ENCODE data around the gene LAD1. TPM values are rescaled to one million over a fixed set of nuclear protein-coding genes. Genes with fewer than 3 reads are reported as not detected.

LAD1 gene
- total RNA-seq, 1 donor from 2014 or later = 0.17 TPM

GRCh38 chr1:201350884-201351283 lies 48.2 kb downstream of the LAD1 start:
- Mint-ChIP-seq H3K4me1 (ENCODE audit: low read depth) (peaks cover 7% of the 10 kb centered on the region), H3K9me3 (ENCODE audit: low read depth) (no peaks in the 10 kb centered on the region), H3K4me3 (ENCODE audit: unreplicated experiment) (no peak overlapping the region), H3K27me3 (ENCODE audit: low read depth) (peaks cover 17% of the 10 kb centered on the region), H3K36me3 (ENCODE audit: low read depth) (peaks cover 3% of the 10 kb centered on the region), H3K27ac (ENCODE audit: unreplicated experiment) (no peak overlapping the region)
- DNase-seq (ENCODE audit: low spot score) = peak; percentile 46
- TF ChIP-seq, protein P1, sequence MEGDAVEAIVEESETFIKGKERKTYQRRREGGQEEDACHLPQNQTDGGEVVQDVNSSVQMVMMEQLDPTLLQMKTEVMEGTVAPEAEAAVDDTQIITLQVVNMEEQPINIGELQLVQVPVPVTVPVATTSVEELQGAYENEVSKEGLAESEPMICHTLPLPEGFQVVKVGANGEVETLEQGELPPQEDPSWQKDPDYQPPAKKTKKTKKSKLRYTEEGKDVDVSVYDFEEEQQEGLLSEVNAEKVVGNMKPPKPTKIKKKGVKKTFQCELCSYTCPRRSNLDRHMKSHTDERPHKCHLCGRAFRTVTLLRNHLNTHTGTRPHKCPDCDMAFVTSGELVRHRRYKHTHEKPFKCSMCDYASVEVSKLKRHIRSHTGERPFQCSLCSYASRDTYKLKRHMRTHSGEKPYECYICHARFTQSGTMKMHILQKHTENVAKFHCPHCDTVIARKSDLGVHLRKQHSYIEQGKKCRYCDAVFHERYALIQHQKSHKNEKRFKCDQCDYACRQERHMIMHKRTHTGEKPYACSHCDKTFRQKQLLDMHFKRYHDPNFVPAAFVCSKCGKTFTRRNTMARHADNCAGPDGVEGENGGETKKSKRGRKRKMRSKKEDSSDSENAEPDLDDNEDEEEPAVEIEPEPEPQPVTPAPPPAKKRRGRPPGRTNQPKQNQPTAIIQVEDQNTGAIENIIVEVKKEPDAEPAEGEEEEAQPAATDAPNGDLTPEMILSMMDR (IDR thresholded peaks at IDR 0.05) = no peak

DNA sequence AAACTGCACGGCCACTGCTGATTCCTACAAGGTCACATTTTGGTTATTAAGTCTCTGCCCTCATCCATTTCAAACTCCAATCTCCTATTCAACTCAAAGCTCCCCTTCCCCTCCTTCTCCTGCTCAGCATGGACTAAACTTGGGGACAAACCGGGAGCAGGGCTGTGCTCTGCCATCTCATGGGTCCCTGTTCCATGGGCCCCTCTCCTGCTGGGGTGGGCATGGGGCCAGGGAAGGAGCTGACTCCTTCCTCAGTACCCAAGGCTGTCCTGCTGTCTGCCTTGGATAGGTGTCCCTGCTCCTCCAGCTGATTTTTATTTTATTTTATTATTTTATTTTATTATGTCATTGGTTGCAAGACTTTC lies 48.8 kb downstream of the LAD1 start:
- Mint-ChIP-seq H3K27me3 (ENCODE audit: low read depth) (peaks cover 17% of the 10 kb centered on the region), H3K27ac (ENCODE audit: unreplicated experiment) (no peak overlapping the region), H3K4me1 (ENCODE audit: low read depth) (peaks cover 7% of the 10 kb centered on the region), H3K9me3 (ENCODE audit: low read depth) (no peaks in the 10 kb centered on the region), H3K4me3 (ENCODE audit: unreplicated experiment) (no peak overlapping the region), H3K36me3 (ENCODE audit: low read depth) (peaks cover 3% of the 10 kb centered on the region)
- peak; percentile 40 for DNase-seq (ENCODE audit: low spot score)
- TF ChIP-seq, protein P1 (IDR thresholded peaks at IDR 0.05) = no peak

- H3K4me3 Mint-ChIP-seq (ENCODE audit: unreplicated experiment) = no peak overlapping the region
- H3K27me3 Mint-ChIP-seq (ENCODE audit: low read depth) = peaks cover 17% of the 10 kb centered on the region
- H3K4me1 Mint-ChIP-seq (ENCODE audit: low read depth) = peaks cover 7% of the 10 kb centered on the region
- no peak overlapping the region for H3K27ac Mint-ChIP-seq (ENCODE audit: unreplicated experiment)
- peaks cover 3% of the 10 kb centered on the region for H3K36me3 Mint-ChIP-seq (ENCODE audit: low read depth)
- DNase-seq (ENCODE audit: low spot score) = peak; percentile 27
- TF ChIP-seq, protein P1 (IDR thresholded peaks at IDR 0.05) = no peak
- no peaks in the 10 kb centered on the region for H3K9me3 Mint-ChIP-seq (ENCODE audit: low read depth)
Measured at GRCh38 chr1:201349092-201349491, 50.0 kb downstream of the LAD1 start.

- Mint-ChIP-seq H3K27me3 (ENCODE audit: low read depth) (peaks cover 14% of the 10 kb centered on the region), H3K36me3 (ENCODE audit: low read depth) (peaks cover 3% of the 10 kb centered on the region), H3K9me3 (ENCODE audit: low read depth) (no peaks in the 10 kb centered on the region), H3K4me3 (ENCODE audit: unreplicated experiment) (no peak overlapping the region), H3K27ac (ENCODE audit: unreplicated experiment) (no peak overlapping the region), H3K4me1 (ENCODE audit: low read depth) (peaks cover 7% of the 10 kb centered on the region)
- TF ChIP-seq, protein P1 (IDR thresholded peaks at IDR 0.05) = peak; percentile 78
- DNase-seq (ENCODE audit: low spot score) = peak; percentile 59
Measured at GRCh38 chr1:201348211-201348566, 50.9 kb downstream of the LAD1 start.

DNA sequence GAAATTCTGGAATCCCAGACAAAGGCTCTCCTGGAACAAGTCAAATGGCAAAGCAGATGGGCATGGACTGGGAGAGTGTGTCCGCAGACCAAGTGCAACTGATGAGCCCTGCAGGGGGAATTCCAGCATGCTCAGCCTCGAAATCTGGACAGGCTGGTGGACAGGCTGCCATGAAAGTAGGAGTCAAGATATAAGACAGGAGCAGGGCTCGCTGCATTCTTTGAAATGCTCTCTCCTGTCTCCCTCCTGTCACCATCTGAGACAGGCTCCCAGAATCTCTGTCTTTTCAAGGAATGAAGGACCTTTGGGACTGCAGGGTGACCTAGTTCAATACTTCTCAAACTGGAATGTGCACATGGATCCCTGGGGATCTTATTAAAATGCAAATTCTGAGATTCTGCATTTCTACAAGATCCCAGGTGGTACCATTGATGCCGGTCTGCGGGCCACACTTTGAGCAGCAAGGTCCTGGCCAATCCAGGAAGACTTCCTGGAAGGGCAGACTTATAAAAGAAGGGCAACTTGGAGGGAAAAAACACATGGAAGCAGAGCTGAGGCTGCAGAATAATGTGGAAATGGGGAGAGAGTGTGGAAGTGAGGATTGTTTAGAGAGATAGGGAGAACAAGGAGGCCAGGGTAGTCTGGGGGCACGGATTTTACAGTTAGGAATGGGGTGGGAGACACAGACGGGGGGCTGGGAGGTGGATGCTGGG lies 51.5 kb downstream of the LAD1 start:
- Mint-ChIP-seq H3K4me3 (ENCODE audit: unreplicated experiment) (no peak overlapping the region), H3K27me3 (ENCODE audit: low read depth) (peaks cover 14% of the 10 kb centered on the region), H3K9me3 (ENCODE audit: low read depth) (no peaks in the 10 kb centered on the region), H3K4me1 (ENCODE audit: low read depth) (peaks cover 7% of the 10 kb centered on the region), H3K27ac (ENCODE audit: unreplicated experiment) (no peak overlapping the region), H3K36me3 (ENCODE audit: low read depth) (peaks cover 3% of the 10 kb centered on the region)
- peak; percentile 12 for DNase-seq (ENCODE audit: low spot score)
- TF ChIP-seq, protein P1 (IDR thresholded peaks at IDR 0.05) = no peak

Measured in chondrocyte (in vitro differentiated cells).